Adrenal gland (tissue), 12 donors: ENCODE results near the gene ZNF143. TPM values are rescaled to one million over a fixed set of nuclear protein-coding genes. Genes with fewer than 3 reads are reported as not detected.

ENCODE experiments used
- DNase-seq, 7 donors: peaks; one replicate each; pipeline ENCODE4 v3.0.0-alpha.2; 2019 to 2020
- H3K27ac ChIP-seq, 5 donors: fragments of 200-600 bp; sonication (generic) in 4 of 5; 1 replicate in 3 of 5; 2 replicates in 2 of 5; pipeline versions ENCODE4 v1.5.1 to v1.8.0; 2016 to 2020; ENCODE audit warnings: mild to moderate bottlenecking in 1 of 5
- H3K27me3 ChIP-seq: fragments of 200-600 bp; 2 replicates; pipeline ENCODE4 v1.8.0; 2021
- H3K36me3 ChIP-seq, 2 donors: fragments of 200-600 bp; replicated peaks in 1 of 2; 1 replicate in 1 of 2; 2 replicates in 1 of 2; pipeline versions ENCODE4 v1.5.1 to v1.8.0; 2018 to 2022
- H3K4me1 ChIP-seq, 2 donors: fragments of 200-600 bp; replicated peaks in 1 of 2; 1 replicate in 1 of 2; 2 replicates in 1 of 2; pipeline versions ENCODE4 v1.5.1 to v1.8.0; 2018 to 2021
- H3K4me3 ChIP-seq, 4 donors: fragments of 200-600 bp; sonication (generic) in 3 of 4; one replicate each; pipeline ENCODE4 v1.5.1; 2016 to 2018
- H3K9me3 ChIP-seq, 3 donors: fragments of 200-600 bp; sonication (generic) in 1 of 3; replicated peaks in 1 of 3; 1 replicate in 2 of 3; 2 replicates in 1 of 3; pipeline versions ENCODE4 v1.5.1 to v1.8.0; 2016 to 2021
- CTCF ChIP-seq, 6 experiments: fragments of 450-650 bp in 4 of 6; fragments of 200-600 bp in 2 of 6; sonication (generic) in 1 of 6; IDR thresholded peaks; 1 replicate in 5 of 6; 2 replicates in 1 of 6; pipeline versions ENCODE4 v1.5.1 to v1.8.0; 2016 to 2021; ENCODE audit warnings: antibody characterized with exemption in 6 of 6, mild to moderate bottlenecking in 2 of 6, moderate library complexity in 1 of 6
- POLR2A ChIP-seq, 2 donors: fragments of 450-650 bp; IDR thresholded peaks; one replicate each; pipeline ENCODE4 v1.6.1; 2017; ENCODE audit warnings: antibody characterized with exemption in 2 of 2, mild to moderate bottlenecking in 2 of 2, moderate library complexity in 1 of 2
- WGBS, 4 donors: extraction: QIAGEN DNeasy Blood & Tissue Kit in 2 of 4; methylation state at CpG; one replicate each; pipeline versions ENCODE4 v1.1.5 to v1.1.7; 2013 to 2017; 5-methylcytosine and 5-hydroxymethylcytosine counted together
- intact Hi-C, 2 donors: fragments of 100-400 bp; cut with DNase I; formaldehyde crosslinking; loops; one replicate each; pipeline versions ENCODE4 v1.14.1 to v1.15.0; 2022 to 2023
- polyA plus RNA-seq, 3 donors: library from polyadenylated mRNA; stranded (reverse); fragments of 200-250 nt in 2 of 3; fragments of 350-450 nt in 1 of 3; fragmentation: Illumina TruSeq in 1 of 3; extraction: RNeasy Lipid Tissue Mini Kit (QIAGEN cat#74804) in 1 of 3; gene quantifications; one replicate each; pipeline ENCODE4 v1.2.3, GENCODE V29; 2013 to 2014
- small RNA-seq, 2 donors: library from RNA; depleted of rRNA; stranded (forward); fragments of <200 nt; gene quantifications; one replicate each; pipeline ENCODE3, GENCODE V24; 2016
- total RNA-seq, 9 donors: library from RNA; depleted of rRNA in 4 of 9; stranded (reverse); fragments of >200 nt in 4 of 9; fragments of 120-200 nt in 1 of 9; fragmentation: NEBNext Ultra II Directional in 1 of 9; extraction: Animal tissue kit (Norgen Biotek cat#: 25700) in 1 of 9; gene quantifications; one replicate each; pipeline versions ENCODE4 v1.1.0 to v1.2.4, GENCODE V29; 2013 to 2023
- donor health status: healthy with polysubstance abuse.
- donor health status: Bipolar disorder and iron deficiency.
- donor health status: DM: yes; HTN: yes; CAD: no.
- donor health status: DM: no; HTN: no; CAD: no.
- donor health status: DM: no; HTN: no; CAD: no.
- donor health status: DM: yes; HTN: yes; CAD: no.

ZNF143 gene
- total and polyA plus RNA-seq, 12 donors, result 6.8 to 29.8 (median 17.1) TPM

GRCh38 chr11:9576701-9577381 lies 116.0 kb downstream of the ZNF143 start:
- Histone ChIP-seq H3K27ac (no peak overlapping the region), H3K9me3 (no peaks in the 10 kb centered on the region), H3K4me3 (peak overlapping the region in 1 of 4 donors; percentile 92), H3K27me3 (no peaks in the 10 kb centered on the region), H3K36me3 (peaks cover 0 to 2% of the 10 kb centered on the region in 2 donors), H3K4me1 (peaks cover 0 to 25% of the 10 kb centered on the region in 2 donors)
- no peak for TF ChIP-seq CTCF (IDR thresholded peaks at IDR 0.05)
- no peak for TF ChIP-seq POLR2A (IDR thresholded peaks at IDR 0.05)
- intact Hi-C loops, result loop anchor here in 1 of 2 donors (10.0 kb wide), 1 partner anchor 52 kb away; no protein-coding TSS in a partner anchor
- no peak for DNase-seq
- WGBS, 4 donors, result 63 to 70% (median 67%) methylated on average over 4 of the region's 4 CpGs

- H3K27me3 ChIP-seq, result no peaks in the 10 kb centered on the region
- no peak for DNase-seq
- H3K36me3 ChIP-seq, result peaks cover 0 to 5% of the 10 kb centered on the region in 2 donors
- peak overlapping the region in 1 of 4 donors; percentile 92 for H3K4me3 ChIP-seq
- no peak overlapping the region for H3K27ac ChIP-seq
- WGBS, 4 donors, result 56 to 71% (median 62%) methylated on average over 7 of the region's 7 CpGs
- H3K9me3 ChIP-seq, result no peaks in the 10 kb centered on the region
- intact Hi-C loops, result loop anchor here in 1 of 2 donors (10.0 kb wide), 1 partner anchor 53 kb away; no protein-coding TSS in a partner anchor
- TF ChIP-seq POLR2A (IDR thresholded peaks at IDR 0.05) (no peak), CTCF (IDR thresholded peaks at IDR 0.05) (no peak)
- peaks cover 0 to 25% of the 10 kb centered on the region in 2 donors for H3K4me1 ChIP-seq
Measured at GRCh38 chr11:9577556-9577955, 116.7 kb downstream of the ZNF143 start.

Small RNAs within 50 kb of the gene (small RNA-seq; reads per million reads assigned to genes)
- gene RF01210, result 0 reads per million in 2 donors
- 73.3 to 211 reads per million in 2 donors for gene SNORA23

Other genes with a start within 250 kb of the ZNF143 start
- gene DENND5A, start 195.7 kb upstream of the ZNF143 start, total RNA-seq, result 10 to 100 TPM; 32.9 to 75.4 (median 63.9) TPM
- 10 to 100 TPM; 26.8 to 68.0 (median 33.5) TPM for gene DENND5A, start 195.7 kb upstream of the ZNF143 start, polyA plus RNA-seq
- gene TMEM41B, start 146.4 kb upstream of the ZNF143 start, total RNA-seq, result 10 to 100 TPM; 21.5 to 58.8 (median 30.3) TPM
- 10 to 100 TPM; 17.6 to 22.8 (median 22.2) TPM for gene TMEM41B, start 146.4 kb upstream of the ZNF143 start, polyA plus RNA-seq
- gene IPO7, start 76.4 kb upstream of the ZNF143 start, total RNA-seq, result 100 to 1,000 TPM in 2 of 9 donors, 10 to 100 TPM in 7; 39.5 to 125 (median 78.2) TPM
- gene IPO7, start 76.4 kb upstream of the ZNF143 start, polyA plus RNA-seq, result 100 to 1,000 TPM in 1 of 3 donors, 10 to 100 TPM in 2; 16.5 to 132 (median 33.4) TPM
- gene WEE1, start 112.7 kb downstream of the ZNF143 start, total RNA-seq, result 10 to 100 TPM in 5 of 9 donors, 1 to 10 TPM in 4; 3.3 to 33.8 (median 10.0) TPM
- 10 to 100 TPM in 1 of 3 donors, 1 to 10 TPM in 2; 4.7 to 10.3 (median 4.7) TPM for gene WEE1, start 112.7 kb downstream of the ZNF143 start, polyA plus RNA-seq
- gene SWAP70, start 203.1 kb downstream of the ZNF143 start, total RNA-seq, result 10 to 100 TPM; 10.5 to 23.5 (median 19.8) TPM
- 10 to 100 TPM in 1 of 3 donors, 1 to 10 TPM in 2; 6.5 to 17.2 (median 8.8) TPM for gene SWAP70, start 203.1 kb downstream of the ZNF143 start, polyA plus RNA-seq